Activated CD4-positive, CD25-positive, alpha-beta regulatory T cell treated with anti-CD3 and anti-CD28 coated beads, Interleukin-2, amount 50 U/mL, for 24 hours (primary cell): ENCODE data around the gene GLT6D1.
"Not testable (repeated sequence)": the region's sequence is repeated elsewhere in the genome, so short reads cannot be mapped to it uniquely, and the experiment has no call there.

Experiments
- ATAC-seq, 2 donors: fragments of 150-1000 bp; cut with Tn5 transposase; one replicate each; pipeline ENCODE4 v1.10.0; 2021; ENCODE audit warnings: mild to moderate bottlenecking in 1 of 2, moderate library complexity in 1 of 2

The GLT6D1 gene

GRCh38 chr9:135639196-135639595, at the start of gene GLT6D1:
TSS of gene GLT6D1 (minus strand) at chr9:135639540. CDS start at chr9:135639187, 353 bp downstream.
- no peak for ATAC-seq

DNA sequence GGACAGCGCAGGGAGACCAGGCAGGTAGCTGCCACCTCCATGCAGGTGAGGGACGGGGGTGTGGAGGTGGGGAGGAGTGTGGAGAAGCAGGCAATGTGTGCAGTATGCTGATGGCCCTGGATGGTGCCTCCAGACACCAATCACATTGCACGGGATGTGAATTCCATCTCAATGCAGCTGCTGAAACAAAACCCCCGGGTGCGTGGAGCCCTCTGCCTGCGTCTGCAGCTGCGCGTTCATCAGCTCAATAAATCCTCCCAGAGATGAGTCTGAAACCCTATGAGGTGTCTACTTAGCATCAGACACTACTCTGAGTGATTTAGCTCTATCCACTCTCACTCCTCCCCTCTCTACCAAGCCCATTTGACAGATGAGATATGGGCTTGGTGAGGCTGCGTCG, 49.7 kb upstream of the GLT6D1 start:
- ATAC-seq: no peak

DNA sequence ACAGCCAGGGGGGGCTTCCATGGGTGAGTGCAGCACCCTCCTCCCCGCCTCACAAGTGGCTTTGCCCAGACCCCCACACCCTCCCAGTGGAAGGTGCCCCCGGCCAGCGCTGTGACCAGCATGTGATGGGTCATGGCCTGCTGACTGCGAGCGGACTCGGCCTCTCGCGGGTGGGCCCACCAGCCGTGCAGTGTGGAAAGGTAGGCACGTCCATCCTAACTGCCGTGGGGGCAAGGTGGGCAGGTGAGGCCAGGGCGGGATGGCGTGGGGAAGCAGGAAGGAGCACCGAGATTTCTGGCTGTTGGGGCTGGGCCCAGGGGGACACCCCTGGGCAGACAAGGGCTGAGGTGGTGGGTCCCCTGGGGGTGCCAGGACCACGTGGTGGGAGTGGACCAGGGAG, 47.9 kb upstream of the GLT6D1 start:
- no peak for ATAC-seq

GRCh38 chr9:135684691-135685090, 45.4 kb upstream of the GLT6D1 start:
- ATAC-seq: no peak

DNA sequence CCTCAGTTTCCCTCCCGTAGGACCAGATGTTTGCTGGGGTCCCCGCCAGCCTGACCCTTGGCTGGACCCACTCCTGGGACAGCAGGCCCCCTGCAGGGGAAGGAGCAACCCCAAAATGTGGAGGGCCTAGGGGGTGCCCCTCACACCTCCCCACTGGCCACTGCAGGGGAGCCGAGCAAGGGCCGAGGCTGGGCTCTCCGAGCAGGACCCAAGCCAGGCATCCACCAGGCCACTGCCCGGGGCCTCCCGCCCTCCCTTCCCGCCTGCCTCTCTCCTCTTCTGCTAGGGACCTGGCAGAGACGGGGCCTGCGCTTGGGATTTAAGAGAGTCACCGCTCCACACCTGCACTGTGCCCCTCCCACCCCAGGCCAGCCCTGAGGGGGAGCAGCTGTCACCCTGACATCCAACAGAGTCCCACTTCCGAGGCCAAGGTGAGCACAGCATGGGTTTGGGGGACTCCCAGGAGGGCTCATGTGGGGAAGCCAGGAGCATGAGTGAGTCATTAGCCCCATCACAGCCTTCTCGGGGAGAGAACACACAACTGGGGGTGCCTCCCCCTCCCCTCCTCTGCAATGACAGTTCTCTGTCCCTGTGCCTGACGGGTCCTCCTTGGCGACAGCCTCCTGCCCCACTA, 44.2 kb upstream of the GLT6D1 start:
- ATAC-seq: no peak

- ATAC-seq: no peak
Measured at GRCh38 chr9:135681161-135681560, 41.8 kb upstream of the GLT6D1 start.

DNA sequence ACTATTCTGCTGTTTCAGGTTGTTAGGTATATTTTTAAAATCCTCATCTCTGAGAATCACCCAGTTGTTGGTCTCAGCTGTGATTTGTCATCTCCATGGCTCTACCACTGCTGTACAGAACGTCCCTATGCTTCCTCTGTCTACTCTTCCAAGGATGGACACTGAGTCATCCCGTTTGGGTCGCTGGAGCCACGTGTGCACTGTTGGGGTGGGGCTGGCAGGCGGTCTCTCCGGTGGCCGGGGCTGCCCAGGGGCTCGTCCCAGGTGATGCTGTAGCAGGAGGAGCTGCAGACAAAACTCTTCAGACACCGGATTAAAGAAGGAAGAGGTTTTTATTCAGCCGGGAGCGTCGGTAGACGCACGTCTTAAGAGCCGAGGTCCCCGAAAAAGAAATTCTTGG, 40.7 kb upstream of the GLT6D1 start:
- ATAC-seq: no peak

DNA sequence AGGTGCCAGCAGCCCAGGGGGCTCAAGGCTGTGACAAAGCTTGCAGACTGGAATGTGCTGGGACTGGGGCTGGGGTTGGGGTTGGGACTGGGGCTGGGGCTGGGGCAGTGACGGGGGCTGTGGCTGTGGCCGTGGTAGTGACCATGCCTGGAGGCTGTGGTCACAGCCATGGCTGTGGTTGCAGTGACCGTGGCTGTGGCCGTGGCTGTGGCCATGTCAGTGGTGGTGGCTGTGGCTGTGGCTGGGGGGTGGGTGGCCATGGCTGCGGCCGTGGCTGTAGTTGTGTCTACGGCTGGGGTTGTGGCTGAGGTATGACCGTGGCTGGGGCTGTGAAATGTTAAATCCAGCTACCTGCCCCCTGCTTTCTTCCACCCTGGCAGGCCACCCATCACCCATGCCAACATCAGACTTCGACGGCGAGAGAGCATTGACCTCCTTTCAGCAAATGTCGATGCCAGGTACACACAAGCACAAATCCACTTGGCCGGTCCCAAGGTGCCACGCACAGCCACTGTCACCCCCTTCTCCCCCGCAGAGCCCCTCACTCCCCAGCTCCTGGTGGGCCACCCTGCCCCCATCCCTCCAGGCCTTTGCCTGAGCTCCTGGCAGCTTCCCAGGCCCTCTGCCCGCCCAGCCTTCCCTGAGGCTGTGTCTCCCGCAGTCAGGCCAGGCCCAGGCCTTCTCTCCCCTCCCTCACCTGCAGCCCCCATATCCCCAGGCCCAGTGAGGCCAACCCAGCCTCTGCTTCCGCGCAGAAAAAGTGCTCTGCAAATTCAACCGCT, 39.1 kb upstream of the GLT6D1 start:
- no peak for ATAC-seq

GRCh38 chr9:135677641-135678168, 38.4 kb upstream of the GLT6D1 start:
- ATAC-seq: no peak

GRCh38 chr9:135676891-135677290, 37.6 kb upstream of the GLT6D1 start:
- ATAC-seq: no peak

- no peak for ATAC-seq
Measured at GRCh38 chr9:135674977-135675376, 35.6 kb upstream of the GLT6D1 start.

DNA sequence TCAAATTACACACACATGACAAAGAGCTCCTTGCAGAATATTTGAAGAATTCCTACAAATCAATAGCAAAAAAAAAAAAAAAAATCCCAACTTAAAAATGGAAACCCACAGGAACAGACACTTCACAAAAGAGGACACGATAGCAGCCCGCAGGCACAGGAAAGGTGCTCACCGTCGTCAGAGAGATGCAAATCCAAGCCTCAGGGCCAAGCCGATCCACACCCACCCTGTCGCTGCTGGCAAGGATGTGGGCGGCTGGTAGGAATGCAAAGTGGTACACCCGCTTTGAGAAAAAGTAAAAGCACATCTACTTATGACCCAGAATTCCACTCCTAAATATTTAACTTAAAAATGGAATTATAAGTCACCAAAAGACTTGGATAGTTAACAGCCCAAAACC, 34.6 kb upstream of the GLT6D1 start:
- no peak for ATAC-seq

DNA sequence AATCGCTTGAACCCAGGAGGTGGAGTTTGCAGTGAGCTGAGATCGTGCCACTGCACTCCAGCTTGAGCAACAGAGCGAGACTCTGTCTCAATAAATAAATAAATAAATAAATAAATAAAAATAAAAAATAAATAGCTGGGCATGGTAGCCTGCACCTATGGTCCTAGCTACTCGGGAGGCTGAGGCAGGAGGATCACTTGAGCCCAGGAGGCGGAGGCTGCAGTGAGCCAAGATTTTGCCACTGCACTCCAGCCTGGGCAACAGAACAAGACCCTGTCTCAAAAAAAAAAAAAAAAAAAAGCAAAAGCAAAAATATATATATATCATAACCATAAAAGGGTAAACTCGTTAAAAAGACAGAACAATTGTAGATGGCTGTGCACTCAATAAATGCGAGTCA, 33.4 kb upstream of the GLT6D1 start:
- ATAC-seq: not testable (repeated sequence)

- no peak for ATAC-seq
Measured at GRCh38 chr9:135671591-135672041, 32.3 kb upstream of the GLT6D1 start.

DNA sequence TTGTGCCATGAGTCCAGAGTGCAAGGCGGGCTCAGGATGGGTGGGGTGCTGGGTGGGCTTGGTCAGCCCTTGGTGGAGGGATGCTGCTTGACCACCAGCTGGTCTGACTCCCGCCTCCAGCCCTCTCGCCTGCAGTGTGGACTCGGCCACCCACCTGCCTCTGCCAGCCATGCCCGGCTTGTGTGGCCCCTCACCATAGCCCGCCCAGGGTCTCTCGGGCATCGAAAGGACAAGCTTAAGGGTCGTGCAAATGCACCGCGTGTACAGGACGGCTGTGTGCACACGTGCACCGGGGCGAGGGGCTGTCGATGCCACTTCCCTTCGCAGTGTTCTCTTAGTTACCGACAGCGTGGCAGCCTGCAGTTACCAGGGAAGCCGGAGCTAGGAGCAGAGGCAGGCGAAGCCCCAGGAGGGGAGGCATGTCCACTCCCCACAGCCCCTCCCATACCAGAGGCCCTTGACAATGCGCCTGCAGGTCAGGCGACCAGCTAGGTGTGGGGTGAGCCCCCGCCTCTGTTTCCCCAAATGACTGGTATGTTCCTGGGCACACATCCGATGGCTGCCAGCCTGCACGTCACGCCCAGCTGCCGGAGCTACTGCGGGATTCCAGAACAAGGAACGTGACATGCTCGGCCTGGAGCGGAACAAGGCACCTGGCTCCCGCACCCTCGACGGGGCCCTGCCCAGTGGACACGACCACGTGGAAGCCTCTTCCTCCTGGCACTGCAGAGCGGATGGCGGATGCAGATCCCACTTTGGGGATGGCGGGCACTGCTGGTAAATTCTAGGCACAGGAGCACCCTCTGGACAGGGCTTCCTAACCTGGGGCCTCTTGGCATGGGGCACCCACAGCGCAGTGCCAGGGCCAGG, 31.6 kb upstream of the GLT6D1 start:
- no peak for ATAC-seq

GRCh38 chr9:135669616-135670285, 30.4 kb upstream of the GLT6D1 start:
- no peak for ATAC-seq

GRCh38 chr9:135669018-135669417, 29.7 kb upstream of the GLT6D1 start:
- ATAC-seq: not testable (repeated sequence)

- no peak for ATAC-seq
Measured at GRCh38 chr9:135667463-135668001, 28.2 kb upstream of the GLT6D1 start.

DNA sequence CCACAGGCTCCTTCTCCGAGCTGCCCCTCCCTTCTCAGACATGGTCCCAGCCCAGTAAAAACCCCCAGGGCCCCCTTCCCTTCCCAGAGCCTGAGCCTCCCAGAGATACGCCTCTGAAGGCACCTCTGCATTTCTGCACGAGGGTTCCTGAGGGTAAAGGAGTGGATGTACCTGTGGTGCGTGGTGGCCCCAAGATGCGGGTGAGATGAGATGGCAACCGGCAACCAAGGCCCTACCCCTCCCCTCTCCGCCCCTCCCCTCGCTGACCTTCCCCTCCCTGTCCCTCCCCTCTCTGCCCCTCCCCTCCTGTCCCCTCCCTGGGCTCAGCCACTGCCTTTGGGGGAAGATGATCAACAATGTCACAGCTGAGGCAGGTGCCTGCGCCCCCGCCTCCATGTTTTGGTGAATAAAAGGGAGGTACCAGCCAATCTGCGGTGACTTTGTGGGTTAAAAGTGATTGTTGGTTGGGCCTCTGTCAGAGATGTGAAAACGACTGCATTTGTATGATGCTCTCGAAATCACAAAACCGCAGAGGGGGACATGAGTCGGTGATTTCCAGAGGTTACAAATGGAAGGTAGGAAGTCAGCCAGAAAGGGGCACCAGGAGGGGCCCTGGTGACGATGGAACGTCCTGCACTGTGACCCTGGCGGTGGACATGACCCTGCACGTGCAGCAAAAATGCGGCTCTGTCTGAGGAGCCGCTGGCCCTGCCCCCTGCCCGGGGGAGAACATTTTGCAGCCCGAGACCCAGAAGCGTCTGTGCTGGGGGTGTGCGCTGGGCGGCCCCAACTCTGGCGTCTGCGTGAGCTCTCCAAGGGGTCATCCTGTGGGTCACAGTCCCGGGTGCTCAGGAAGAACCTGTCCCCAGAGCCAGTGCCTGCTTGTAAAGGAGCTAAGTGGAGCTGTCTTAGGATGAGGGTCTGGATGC, 27.5 kb upstream of the GLT6D1 start:
- ATAC-seq: no peak

GRCh38 chr9:135665795-135666189, 26.5 kb upstream of the GLT6D1 start:
- no peak for ATAC-seq
